Mammary epithelial cell (primary cell): ENCODE results near the gene AIFM2.

Experiments
- EZH2 ChIP-seq: IDR thresholded peaks from 2 replicates; pipeline ENCODE4 v1.6.1; 2012; ENCODE audit warnings: low read length, inconsistent platforms, borderline replicate concordance
- TF ChIP-seq, protein P1 (sequence below), 2 donors: IDR thresholded peaks in 1 of 2; conservative IDR thresholded peaks in 1 of 2; 2 replicates each; pipeline ENCODE4 v1.5.1; 2011 to 2012; ENCODE audit warnings: inconsistent platforms in 2 of 2, low read length in 2 of 2, mild to moderate bottlenecking in 2 of 2, control low read depth in 1 of 2, low read depth in 1 of 2; ENCODE audit not compliant: insufficient read depth in 1 of 2; ENCODE audit errors: extremely low read depth in 1 of 2

DNA sequence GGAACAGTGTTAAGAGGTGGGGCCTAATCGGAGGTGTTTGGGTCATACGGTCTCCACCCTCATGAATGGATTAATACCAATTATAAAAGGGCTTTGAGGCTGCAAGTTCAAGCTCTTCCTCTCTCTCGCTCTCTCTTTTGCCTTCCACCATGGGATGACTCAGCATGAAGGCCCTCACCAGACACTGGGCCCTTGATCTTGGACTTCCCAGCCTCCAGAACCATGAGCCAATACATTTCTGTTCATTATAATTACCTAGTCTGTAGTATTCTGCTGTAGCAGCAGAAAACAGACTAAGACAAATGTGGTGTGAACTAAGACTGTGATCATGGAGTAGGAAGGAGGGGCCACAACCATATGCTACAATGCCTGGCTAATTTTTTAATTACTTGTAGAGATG lies 7.7 kb downstream of the AIFM2 start:
- TF ChIP-seq, protein P1, sequence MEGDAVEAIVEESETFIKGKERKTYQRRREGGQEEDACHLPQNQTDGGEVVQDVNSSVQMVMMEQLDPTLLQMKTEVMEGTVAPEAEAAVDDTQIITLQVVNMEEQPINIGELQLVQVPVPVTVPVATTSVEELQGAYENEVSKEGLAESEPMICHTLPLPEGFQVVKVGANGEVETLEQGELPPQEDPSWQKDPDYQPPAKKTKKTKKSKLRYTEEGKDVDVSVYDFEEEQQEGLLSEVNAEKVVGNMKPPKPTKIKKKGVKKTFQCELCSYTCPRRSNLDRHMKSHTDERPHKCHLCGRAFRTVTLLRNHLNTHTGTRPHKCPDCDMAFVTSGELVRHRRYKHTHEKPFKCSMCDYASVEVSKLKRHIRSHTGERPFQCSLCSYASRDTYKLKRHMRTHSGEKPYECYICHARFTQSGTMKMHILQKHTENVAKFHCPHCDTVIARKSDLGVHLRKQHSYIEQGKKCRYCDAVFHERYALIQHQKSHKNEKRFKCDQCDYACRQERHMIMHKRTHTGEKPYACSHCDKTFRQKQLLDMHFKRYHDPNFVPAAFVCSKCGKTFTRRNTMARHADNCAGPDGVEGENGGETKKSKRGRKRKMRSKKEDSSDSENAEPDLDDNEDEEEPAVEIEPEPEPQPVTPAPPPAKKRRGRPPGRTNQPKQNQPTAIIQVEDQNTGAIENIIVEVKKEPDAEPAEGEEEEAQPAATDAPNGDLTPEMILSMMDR (conservative IDR thresholded peaks at IDR 0.05 in 1 of 2, IDR thresholded peaks at IDR 0.05 in 1 of 2; ENCODE audit: extremely low read depth in 1 of 2, insufficient read depth in 1 of 2, low read depth in 1 of 2, low read length in 2 of 2), result no peak
- no peak for TF ChIP-seq EZH2
